ENCODE data around the gene RNF208.

The RNF208 gene

GRCh38 chr9:137237759-137238726, 16.0 kb upstream of the RNF208 start:
- DNase-seq = peak; percentile 40 to 80 (median 64)

- DNase-seq = peak in 1 of 3 experiments; percentile 23
These were observed 14.9 kb upstream of the RNF208 start for GRCh38 chr9:137236936-137237421.

- DNase-seq = peak; percentile 68 to 91 (median 80)
These were observed 14.3 kb upstream of the RNF208 start for GRCh38 chr9:137236238-137236935.

- DNase-seq = no peak
These were observed 13.6 kb upstream of the RNF208 start for GRCh38 chr9:137235424-137236237.

GRCh38 chr9:137234758-137235423, 12.9 kb upstream of the RNF208 start:
- no peak for DNase-seq

- DNase-seq = peak in 2 of 3 experiments; percentile 53 to 71
These were observed 12.1 kb upstream of the RNF208 start for GRCh38 chr9:137234055-137234697.

- peak in 2 of 3 experiments; percentile 64 to 66 for DNase-seq
These were observed 11.3 kb upstream of the RNF208 start for GRCh38 chr9:137233143-137233980.

GRCh38 chr9:137232510-137232909, 10.5 kb upstream of the RNF208 start:
- no peak for DNase-seq

- DNase-seq = no peak
These were observed 10.1 kb upstream of the RNF208 start for GRCh38 chr9:137232101-137232500.

- DNase-seq = no peak
These were observed 9.5 kb upstream of the RNF208 start for GRCh38 chr9:137231372-137232039.

GRCh38 chr9:137230705-137231371, 8.8 kb upstream of the RNF208 start, which contains the start of gene SLC34A3:
Gene SLC34A3, plus strand, starts transcription at chr9:137230901. Its CDS starts 802 bp downstream, at chr9:137231703.
- no peak for DNase-seq

- no peak for DNase-seq
These were observed 8.1 kb upstream of the RNF208 start for GRCh38 chr9:137229903-137230704.

GRCh38 chr9:137228968-137229896, 7.2 kb upstream of the RNF208 start:
- no peak for DNase-seq

GRCh38 chr9:137228506-137228967, 6.5 kb upstream of the RNF208 start:
- peak in 1 of 3 experiments; percentile 40 for DNase-seq

GRCh38 chr9:137227853-137228505, 5.9 kb upstream of the RNF208 start:
- no peak for DNase-seq

- DNase-seq = peak; percentile 65 to 86 (median 76)
These were observed 5.2 kb upstream of the RNF208 start, which contains the start of gene RNF224 for GRCh38 chr9:137227054-137227852. Gene RNF224, plus strand, starts transcription at chr9:137227502. Its CDS starts 834 bp downstream, at chr9:137228336.
